ENCODE measurements around the gene EVL.
"Not testable (repeated sequence)": the region's sequence is repeated elsewhere in the genome, so short reads cannot be mapped to it uniquely, and the experiment has no call there.

EVL gene

GRCh38 chr14:100051543-100051942, 13.7 kb upstream of the EVL start:
- no peaks in the 10 kb centered on the region for H3K4me1 ChIP-seq (ENCODE audit: insufficient read depth, low read length)
- H3K36me3 ChIP-seq (ENCODE audit: insufficient read depth, low read length), result no peaks in the 10 kb centered on the region
- no peak overlapping the region for H3K9ac ChIP-seq (ENCODE audit: low read depth, low read length)
- no peaks in the 10 kb centered on the region for H3K9me3 ChIP-seq (ENCODE audit: control insufficient read depth, insufficient read depth, low read length)

- H3K9ac ChIP-seq (ENCODE audit: low read depth, low read length), result no peak overlapping the region
- no peaks in the 10 kb centered on the region for H3K9me3 ChIP-seq (ENCODE audit: control insufficient read depth, insufficient read depth, low read length)
- no peaks in the 10 kb centered on the region for H3K36me3 ChIP-seq (ENCODE audit: insufficient read depth, low read length)
- H3K4me1 ChIP-seq (ENCODE audit: insufficient read depth, low read length), result no peaks in the 10 kb centered on the region
These were observed 12.4 kb upstream of the EVL start for GRCh38 chr14:100052819-100053218.

- H3K9me3 ChIP-seq (ENCODE audit: control insufficient read depth, insufficient read depth, low read length), result no peaks in the 10 kb centered on the region
- H3K36me3 ChIP-seq (ENCODE audit: insufficient read depth, low read length), result no peaks in the 10 kb centered on the region
- no peaks in the 10 kb centered on the region for H3K4me1 ChIP-seq (ENCODE audit: insufficient read depth, low read length)
- H3K9ac ChIP-seq (ENCODE audit: low read depth, low read length), result no peak overlapping the region
These were observed 10.7 kb upstream of the EVL start for GRCh38 chr14:100054316-100055075.

- Histone ChIP-seq H3K36me3 (ENCODE audit: insufficient read depth, low read length) (no peaks in the 10 kb centered on the region), H3K4me1 (ENCODE audit: insufficient read depth, low read length) (no peaks in the 10 kb centered on the region), H3K9me3 (ENCODE audit: control insufficient read depth, insufficient read depth, low read length) (no peaks in the 10 kb centered on the region), H3K9ac (ENCODE audit: low read depth, low read length) (no peak overlapping the region)
These were observed 8.8 kb upstream of the EVL start for GRCh38 chr14:100056431-100056830.

GRCh38 chr14:100056964-100057795, 8.0 kb upstream of the EVL start:
- H3K9me3 ChIP-seq (ENCODE audit: control insufficient read depth, insufficient read depth, low read length), result no peaks in the 10 kb centered on the region
- no peaks in the 10 kb centered on the region for H3K4me1 ChIP-seq (ENCODE audit: insufficient read depth, low read length)
- no peak overlapping the region for H3K9ac ChIP-seq (ENCODE audit: low read depth, low read length)
- no peaks in the 10 kb centered on the region for H3K36me3 ChIP-seq (ENCODE audit: insufficient read depth, low read length)

- Histone ChIP-seq H3K9me3 (ENCODE audit: control insufficient read depth, insufficient read depth, low read length) (no peaks in the 10 kb centered on the region), H3K9ac (ENCODE audit: low read depth, low read length) (no peak overlapping the region), H3K36me3 (ENCODE audit: insufficient read depth, low read length) (no peaks in the 10 kb centered on the region), H3K4me1 (ENCODE audit: insufficient read depth, low read length) (no peaks in the 10 kb centered on the region)
These were observed 6.3 kb upstream of the EVL start for GRCh38 chr14:100058777-100059437.

- Histone ChIP-seq H3K9ac (ENCODE audit: low read depth, low read length) (no peak overlapping the region), H3K36me3 (ENCODE audit: insufficient read depth, low read length) (no peaks in the 10 kb centered on the region), H3K4me1 (ENCODE audit: insufficient read depth, low read length) (no peaks in the 10 kb centered on the region), H3K9me3 (ENCODE audit: control insufficient read depth, insufficient read depth, low read length) (no peaks in the 10 kb centered on the region)
These were observed 5.8 kb upstream of the EVL start for GRCh38 chr14:100059438-100059781.

GRCh38 chr14:100060760-100061159, 4.5 kb upstream of the EVL start:
- no peaks in the 10 kb centered on the region for H3K9me3 ChIP-seq (ENCODE audit: control insufficient read depth, insufficient read depth, low read length)
- no peak overlapping the region for H3K9ac ChIP-seq (ENCODE audit: low read depth, low read length)
- no peaks in the 10 kb centered on the region for H3K4me1 ChIP-seq (ENCODE audit: insufficient read depth, low read length)
- H3K36me3 ChIP-seq (ENCODE audit: insufficient read depth, low read length), result no peaks in the 10 kb centered on the region

- H3K4me1 ChIP-seq (ENCODE audit: insufficient read depth, low read length), result no peaks in the 10 kb centered on the region
- no peak overlapping the region for H3K9ac ChIP-seq (ENCODE audit: low read depth, low read length)
- no peaks in the 10 kb centered on the region for H3K9me3 ChIP-seq (ENCODE audit: control insufficient read depth, insufficient read depth, low read length)
- H3K36me3 ChIP-seq (ENCODE audit: insufficient read depth, low read length), result no peaks in the 10 kb centered on the region
These were observed 2.6 kb upstream of the EVL start for GRCh38 chr14:100062590-100062989.

GRCh38 chr14:100063314-100063941, 1.8 kb upstream of the EVL start:
- Histone ChIP-seq H3K4me1 (ENCODE audit: insufficient read depth, low read length) (peaks cover 2% of the 10 kb centered on the region; the same call in 1 of the 2 replicates), H3K36me3 (ENCODE audit: insufficient read depth, low read length) (no peaks in the 10 kb centered on the region), H3K9ac (ENCODE audit: low read depth, low read length) (no peak overlapping the region), H3K9me3 (ENCODE audit: control insufficient read depth, insufficient read depth, low read length) (no peaks in the 10 kb centered on the region)

- H3K9ac ChIP-seq (ENCODE audit: low read depth, low read length); H3K4me1 ChIP-seq (ENCODE audit: insufficient read depth, low read length); H3K9me3 ChIP-seq (ENCODE audit: control insufficient read depth, insufficient read depth, low read length): not testable (repeated sequence)
These were observed 708 bp upstream of the EVL start for GRCh38 chr14:100064335-100065092.

GRCh38 chr14:100065942-100066574, 836 bp downstream of the EVL start:
- Histone ChIP-seq H3K9ac (ENCODE audit: low read depth, low read length) (no peak overlapping the region), H3K36me3 (ENCODE audit: insufficient read depth, low read length) (no peaks in the 10 kb centered on the region), H3K4me1 (ENCODE audit: insufficient read depth, low read length) (peaks cover 2% of the 10 kb centered on the region; the same call in 1 of the 2 replicates), H3K9me3 (ENCODE audit: control insufficient read depth, insufficient read depth, low read length) (no peaks in the 10 kb centered on the region)

More at GRCh38 chr14:100064335-100065092, 708 bp upstream of the EVL start:
- not testable (repeated sequence) for H3K36me3 ChIP-seq (ENCODE audit: insufficient read depth, low read length)

- H3K36me3 ChIP-seq (ENCODE audit: insufficient read depth, low read length), result no peaks in the 10 kb centered on the region
- no peaks in the 10 kb centered on the region for H3K9me3 ChIP-seq (ENCODE audit: control insufficient read depth, insufficient read depth, low read length)
- peaks cover 2% of the 10 kb centered on the region; the same call in 1 of the 2 replicates for H3K4me1 ChIP-seq (ENCODE audit: insufficient read depth, low read length)
- no peak overlapping the region for H3K9ac ChIP-seq (ENCODE audit: low read depth, low read length)
These were observed 1.7 kb downstream of the EVL start for GRCh38 chr14:100066962-100067361.
